GM18511 (cell line): Measurements from ENCODE around the gene BARX1.

ENCODE experiments used
- ATAC-seq: cut with Tn5 transposase; IDR thresholded peaks from one replicate; pipeline ENCODE4 v1.9.1; 2021; ENCODE audit warnings: mild to moderate bottlenecking, moderate library complexity; ENCODE audit not compliant: unreplicated experiment

BARX1 gene

DNA sequence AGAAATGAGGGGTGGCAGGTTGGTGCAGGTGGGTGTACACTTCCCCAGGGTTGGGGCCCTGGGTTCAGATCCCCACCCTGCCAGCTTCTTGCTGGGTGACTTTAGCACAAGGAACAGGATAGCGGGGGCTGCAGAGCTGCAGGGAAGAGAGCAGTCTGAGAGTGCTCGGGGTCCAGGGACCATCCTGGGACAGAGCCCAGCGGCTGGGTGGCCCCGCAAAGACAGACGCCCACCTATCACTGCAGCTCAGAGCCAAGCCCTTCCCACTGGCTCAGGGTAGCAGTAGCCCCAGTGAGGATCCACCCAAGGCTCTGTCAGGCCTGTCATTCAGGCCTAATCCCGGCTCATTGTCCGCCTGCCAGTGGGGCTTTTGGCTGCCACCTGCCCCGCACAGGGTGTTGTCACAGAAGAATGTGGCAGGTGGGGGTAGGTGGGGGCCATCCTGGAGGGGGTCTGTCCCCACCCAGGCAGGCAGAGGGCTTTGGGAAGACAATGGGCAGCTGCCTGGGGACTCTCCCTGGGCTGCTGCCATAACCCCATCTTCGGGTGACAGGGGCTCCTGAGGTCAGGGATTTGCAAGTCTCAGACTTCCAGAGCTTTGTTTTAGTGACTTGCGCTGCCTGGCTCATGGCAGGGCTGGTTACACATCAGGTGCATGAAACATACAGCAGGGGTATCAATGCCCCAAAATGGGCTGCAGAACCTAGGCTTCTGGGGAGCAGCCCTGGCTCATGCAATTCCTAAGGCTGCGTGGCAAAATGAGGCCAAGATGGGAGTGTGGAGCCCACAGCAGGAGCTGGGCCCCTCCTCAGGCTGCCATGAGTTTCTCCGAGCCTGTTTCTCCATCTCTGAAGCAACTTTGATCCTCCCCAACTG is 52.1 kb downstream of the BARX1 start:
- ATAC-seq, result no peak

DNA sequence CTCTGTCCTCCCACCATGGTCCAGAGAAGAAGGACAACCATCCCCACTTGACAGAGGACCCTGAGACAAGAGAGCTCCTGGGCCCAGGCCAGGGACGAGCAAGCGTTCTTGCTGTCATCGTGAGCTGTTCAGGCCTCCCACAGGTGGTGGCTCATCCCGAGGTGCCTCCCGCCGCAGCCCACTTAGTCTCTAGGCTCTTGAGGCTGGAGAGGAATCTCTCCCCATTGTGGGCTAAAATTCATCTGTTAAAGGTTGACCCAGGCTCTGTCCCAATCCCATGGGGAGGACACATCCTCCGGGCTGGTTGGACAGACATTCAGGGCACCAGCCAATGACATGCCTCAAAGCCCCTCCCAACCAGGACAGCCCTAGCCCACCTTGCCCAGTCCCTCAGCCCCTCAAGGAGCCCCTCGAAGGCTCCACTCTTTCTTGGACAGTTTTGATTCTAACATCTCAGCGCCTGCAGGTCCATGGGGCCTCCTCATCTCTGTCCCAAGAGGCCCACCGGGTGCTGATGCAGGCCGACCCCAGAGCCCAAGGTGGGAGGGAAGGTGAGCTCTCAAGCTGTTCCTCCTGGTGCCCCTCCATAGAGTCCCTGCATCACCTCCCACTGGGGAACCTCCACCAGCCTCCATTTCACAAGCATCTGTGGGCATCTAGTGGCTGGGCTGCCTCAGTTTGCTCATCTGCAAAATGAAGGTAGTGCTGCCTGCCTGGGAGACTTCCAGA is 52.9 kb downstream of the BARX1 start:
- no peak for ATAC-seq
